ENCODE data around the gene ATXN7L1.

Gene ATXN7L1

GRCh38 chr7:105751054-105751453, 125.3 kb downstream of the ATXN7L1 start:
- TF ChIP-seq CSDC2 (CRISPR knock-in tag; IDR thresholded peaks at IDR 0.05) (no peak), ESRRG (CRISPR knock-in tag; IDR thresholded peaks at IDR 0.05) (no peak), ZC3H10 (CRISPR knock-in tag; IDR thresholded peaks at IDR 0.05) (no peak), BACH2 (CRISPR knock-in tag; IDR thresholded peaks at IDR 0.05; ENCODE audit: borderline replicate concordance) (no peak), ARNTL (CRISPR knock-in tag; IDR thresholded peaks at IDR 0.05; ENCODE audit: borderline replicate concordance, low read depth) (no peak), TSHZ2 (CRISPR knock-in tag; IDR thresholded peaks at IDR 0.05) (no peak)
- ATAC-seq: no peak

DNA sequence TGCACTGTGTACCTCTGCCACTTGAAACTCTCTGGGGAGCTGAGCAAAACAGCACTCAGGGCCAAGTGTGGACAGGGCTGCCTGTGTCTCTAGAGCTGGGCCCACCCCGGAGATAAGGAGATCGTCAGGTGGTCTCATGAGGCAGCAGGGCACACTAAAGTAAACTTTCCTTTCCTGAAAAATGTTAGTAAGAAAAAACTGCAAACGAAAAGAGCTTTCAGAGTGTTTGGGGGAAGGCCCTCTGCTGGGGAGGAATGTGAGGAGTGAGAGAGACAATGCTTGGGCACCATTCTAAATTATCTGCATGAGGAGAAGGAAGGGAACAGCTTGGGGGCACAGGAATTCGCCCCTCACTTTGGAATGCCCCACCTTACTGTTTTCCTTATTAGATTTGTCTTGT, 127.7 kb downstream of the ATXN7L1 start:
- ATAC-seq: no peak
- TF ChIP-seq, protein P1, sequence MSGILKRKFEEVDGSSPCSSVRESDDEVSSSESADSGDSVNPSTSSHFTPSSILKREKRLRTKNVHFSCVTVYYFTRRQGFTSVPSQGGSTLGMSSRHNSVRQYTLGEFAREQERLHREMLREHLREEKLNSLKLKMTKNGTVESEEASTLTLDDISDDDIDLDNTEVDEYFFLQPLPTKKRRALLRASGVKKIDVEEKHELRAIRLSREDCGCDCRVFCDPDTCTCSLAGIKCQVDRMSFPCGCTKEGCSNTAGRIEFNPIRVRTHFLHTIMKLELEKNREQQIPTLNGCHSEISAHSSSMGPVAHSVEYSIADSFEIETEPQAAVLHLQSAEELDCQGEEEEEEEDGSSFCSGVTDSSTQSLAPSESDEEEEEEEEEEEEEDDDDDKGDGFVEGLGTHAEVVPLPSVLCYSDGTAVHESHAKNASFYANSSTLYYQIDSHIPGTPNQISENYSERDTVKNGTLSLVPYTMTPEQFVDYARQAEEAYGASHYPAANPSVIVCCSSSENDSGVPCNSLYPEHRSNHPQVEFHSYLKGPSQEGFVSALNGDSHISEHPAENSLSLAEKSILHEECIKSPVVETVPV (CRISPR knock-in tag; IDR thresholded peaks at IDR 0.05): no peak
- TF ChIP-seq PATZ1 (CRISPR knock-in tag; IDR thresholded peaks at IDR 0.05; ENCODE audit: borderline replicate concordance): no peak
- no peak for TF ChIP-seq PPARA (CRISPR knock-in tag; IDR thresholded peaks at IDR 0.05; ENCODE audit: borderline replicate concordance)
- TF ChIP-seq ESRRG (CRISPR knock-in tag; IDR thresholded peaks at IDR 0.05): no peak
- no peak for TF ChIP-seq RARB (CRISPR knock-in tag; IDR thresholded peaks at IDR 0.05)
- TF ChIP-seq GLIS3 (CRISPR knock-in tag; IDR thresholded peaks at IDR 0.05): no peak
- no peak for TF ChIP-seq ZFP30 (CRISPR knock-in tag; IDR thresholded peaks at IDR 0.05)
- no peak for TF ChIP-seq SNAI2 (CRISPR knock-in tag; IDR thresholded peaks at IDR 0.05)
- TF ChIP-seq BACH2 (CRISPR knock-in tag; IDR thresholded peaks at IDR 0.05; ENCODE audit: borderline replicate concordance): no peak
- TF ChIP-seq, protein P2, sequence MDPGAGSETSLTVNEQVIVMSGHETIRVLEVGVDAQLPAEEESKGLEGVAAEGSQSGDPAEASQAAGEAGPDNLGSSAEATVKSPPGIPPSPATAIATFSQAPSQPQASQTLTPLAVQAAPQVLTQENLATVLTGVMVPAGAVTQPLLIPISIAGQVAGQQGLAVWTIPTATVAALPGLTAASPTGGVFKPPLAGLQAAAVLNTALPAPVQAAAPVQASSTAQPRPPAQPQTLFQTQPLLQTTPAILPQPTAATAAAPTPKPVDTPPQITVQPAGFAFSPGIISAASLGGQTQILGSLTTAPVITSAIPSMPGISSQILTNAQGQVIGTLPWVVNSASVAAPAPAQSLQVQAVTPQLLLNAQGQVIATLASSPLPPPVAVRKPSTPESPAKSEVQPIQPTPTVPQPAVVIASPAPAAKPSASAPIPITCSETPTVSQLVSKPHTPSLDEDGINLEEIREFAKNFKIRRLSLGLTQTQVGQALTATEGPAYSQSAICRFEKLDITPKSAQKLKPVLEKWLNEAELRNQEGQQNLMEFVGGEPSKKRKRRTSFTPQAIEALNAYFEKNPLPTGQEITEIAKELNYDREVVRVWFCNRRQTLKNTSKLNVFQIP (CRISPR knock-in tag; IDR thresholded peaks at IDR 0.05; ENCODE audit: borderline replicate concordance, low read depth): no peak

DNA sequence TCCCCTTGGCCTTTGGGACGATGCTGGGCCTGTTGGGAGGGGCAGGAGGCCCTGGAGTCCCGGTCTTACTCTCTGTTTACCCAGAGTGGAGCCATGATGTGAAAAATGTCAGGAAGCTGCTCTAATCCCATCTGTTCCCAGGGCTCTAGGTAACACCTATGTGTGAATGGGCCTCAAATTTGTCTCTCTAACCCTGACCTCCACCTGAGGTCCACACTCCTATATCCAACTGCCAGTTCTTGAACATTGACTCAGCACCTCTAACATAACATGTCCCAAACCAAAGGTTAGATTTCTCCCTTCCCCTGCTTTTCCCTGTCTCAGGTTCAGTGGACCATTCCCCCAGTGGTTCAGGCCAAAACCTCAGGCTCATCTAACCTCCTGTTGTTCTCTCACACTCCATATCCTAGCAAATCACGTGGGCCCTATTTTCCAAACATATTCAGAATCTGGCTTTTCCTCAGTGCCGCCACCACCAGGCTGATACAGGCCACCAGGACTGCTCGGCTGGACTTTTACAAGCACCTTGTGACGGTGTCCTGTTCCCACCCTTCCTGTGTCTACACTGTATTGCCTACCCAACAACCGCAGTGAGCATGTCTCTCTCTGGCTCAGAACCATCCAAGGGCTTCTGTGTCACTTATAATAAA, 130.6 kb downstream of the ATXN7L1 start:
- ATAC-seq: no peak
- TF ChIP-seq ESRRG (CRISPR knock-in tag; IDR thresholded peaks at IDR 0.05) (no peak), BACH2 (CRISPR knock-in tag; IDR thresholded peaks at IDR 0.05; ENCODE audit: borderline replicate concordance) (no peak), GLIS3 (CRISPR knock-in tag; IDR thresholded peaks at IDR 0.05) (no peak), ZC3H10 (CRISPR knock-in tag; IDR thresholded peaks at IDR 0.05) (no peak), ISL1 (CRISPR knock-in tag; IDR thresholded peaks at IDR 0.05) (no peak), TCF4 (CRISPR knock-in tag; IDR thresholded peaks at IDR 0.05; ENCODE audit: borderline replicate concordance) (no peak), ZFP3 (CRISPR knock-in tag; IDR thresholded peaks at IDR 0.05) (no peak), ZNF565 (CRISPR knock-in tag; conservative IDR thresholded peaks at IDR 0.05; ENCODE audit: low read depth) (no peak), TSHZ2 (CRISPR knock-in tag; IDR thresholded peaks at IDR 0.05) (no peak), CSDC2 (CRISPR knock-in tag; IDR thresholded peaks at IDR 0.05) (no peak), TOX (CRISPR knock-in tag; IDR thresholded peaks at IDR 0.05; ENCODE audit: borderline replicate concordance) (no peak), PPARA (CRISPR knock-in tag; IDR thresholded peaks at IDR 0.05; ENCODE audit: borderline replicate concordance) (no peak), ARNTL (CRISPR knock-in tag; IDR thresholded peaks at IDR 0.05; ENCODE audit: borderline replicate concordance, low read depth) (no peak), ZFP30 (CRISPR knock-in tag; IDR thresholded peaks at IDR 0.05) (no peak)
- TF ChIP-seq, protein P2 (CRISPR knock-in tag; IDR thresholded peaks at IDR 0.05; ENCODE audit: borderline replicate concordance, low read depth): no peak
- TF ChIP-seq, protein P1 (CRISPR knock-in tag; IDR thresholded peaks at IDR 0.05): no peak
- TF ChIP-seq, protein P3, sequence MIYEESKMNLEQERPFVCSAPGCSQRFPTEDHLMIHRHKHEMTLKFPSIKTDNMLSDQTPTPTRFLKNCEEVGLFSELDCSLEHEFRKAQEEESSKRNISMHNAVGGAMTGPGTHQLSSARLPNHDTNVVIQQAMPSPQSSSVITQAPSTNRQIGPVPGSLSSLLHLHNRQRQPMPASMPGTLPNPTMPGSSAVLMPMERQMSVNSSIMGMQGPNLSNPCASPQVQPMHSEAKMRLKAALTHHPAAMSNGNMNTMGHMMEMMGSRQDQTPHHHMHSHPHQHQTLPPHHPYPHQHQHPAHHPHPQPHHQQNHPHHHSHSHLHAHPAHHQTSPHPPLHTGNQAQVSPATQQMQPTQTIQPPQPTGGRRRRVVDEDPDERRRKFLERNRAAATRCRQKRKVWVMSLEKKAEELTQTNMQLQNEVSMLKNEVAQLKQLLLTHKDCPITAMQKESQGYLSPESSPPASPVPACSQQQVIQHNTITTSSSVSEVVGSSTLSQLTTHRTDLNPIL (CRISPR knock-in tag; IDR thresholded peaks at IDR 0.05; ENCODE audit: low read depth): no peak
